Airway epithelial cell (primary cell): ENCODE results near the gene FLACC1. TPM values are rescaled to one million over a fixed set of nuclear protein-coding genes. Genes with fewer than 3 reads are reported as not detected.

ENCODE experiments used
- total RNA-seq: library from RNA; depleted of rRNA; stranded (reverse); fragments of >200 nt; gene quantifications from 2 replicates; pipeline ENCODE4 v1.2.3, GENCODE V29; 2015

FLACC1 gene
- not detected in 2 replicates for total RNA-seq

GRCh38 chr2:201357221-201357620, at the start of gene FLACC1:
FLACC1 (minus strand) TSS chr2:201357345; CDS start chr2:201351404, 5,941 bp downstream.

DNA sequence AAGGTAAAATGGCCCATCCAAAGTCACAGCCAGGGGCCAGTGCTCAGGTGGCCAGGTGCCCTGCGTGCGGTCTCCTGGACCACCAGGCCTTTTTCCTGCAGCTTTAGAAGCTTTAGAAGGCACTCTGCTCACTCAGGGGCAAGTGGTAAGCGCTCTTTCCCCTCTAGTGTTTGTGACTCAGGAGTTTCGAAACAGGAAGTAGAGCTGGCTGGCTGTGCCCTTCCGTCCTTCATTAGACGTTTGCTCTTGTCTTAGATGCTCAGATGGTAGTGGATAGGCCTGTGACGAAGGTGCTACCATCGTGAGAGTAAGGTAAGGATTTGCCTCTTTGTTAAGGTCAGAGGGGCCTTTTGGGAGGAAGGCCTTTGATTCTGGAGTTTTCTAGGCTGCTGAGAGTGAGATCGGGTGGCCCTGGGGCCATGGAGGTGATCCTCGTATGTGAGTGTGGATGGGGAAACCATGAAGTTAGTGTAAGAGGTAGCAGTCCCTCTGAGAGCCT, 96.8 kb downstream of the FLACC1 start, which contains the start of gene CASP8:
TSS of gene CASP8 (plus strand) at position 235 of the 499 bp plus-strand sequence. CDS start 5,951 bp downstream, outside the sequence.

Other genes starting within 250 kb of the FLACC1 start
- 45.9 and 72.6 TPM in 2 replicates for gene CFLAR, start 241.2 kb downstream of the FLACC1 start, total RNA-seq
- gene CASP10, start 174.2 kb downstream of the FLACC1 start, total RNA-seq, result 3.8 and 5.6 TPM in 2 replicates
- gene CASP8, start 96.8 kb downstream of the FLACC1 start, total RNA-seq, result 7.5 and 9.2 TPM in 2 replicates
- 6.7 and 6.8 TPM in 2 replicates for gene TRAK2, start 94.1 kb upstream of the FLACC1 start, total RNA-seq
- 13.2 and 17.8 TPM in 2 replicates for gene STRADB, start 94.4 kb upstream of the FLACC1 start, total RNA-seq